ENCODE results near the gene PWWP2B.
"Not testable (repeated sequence)": the region's sequence is repeated elsewhere in the genome, so short reads cannot be mapped to it uniquely, and the experiment has no call there.

The PWWP2B gene

DNA sequence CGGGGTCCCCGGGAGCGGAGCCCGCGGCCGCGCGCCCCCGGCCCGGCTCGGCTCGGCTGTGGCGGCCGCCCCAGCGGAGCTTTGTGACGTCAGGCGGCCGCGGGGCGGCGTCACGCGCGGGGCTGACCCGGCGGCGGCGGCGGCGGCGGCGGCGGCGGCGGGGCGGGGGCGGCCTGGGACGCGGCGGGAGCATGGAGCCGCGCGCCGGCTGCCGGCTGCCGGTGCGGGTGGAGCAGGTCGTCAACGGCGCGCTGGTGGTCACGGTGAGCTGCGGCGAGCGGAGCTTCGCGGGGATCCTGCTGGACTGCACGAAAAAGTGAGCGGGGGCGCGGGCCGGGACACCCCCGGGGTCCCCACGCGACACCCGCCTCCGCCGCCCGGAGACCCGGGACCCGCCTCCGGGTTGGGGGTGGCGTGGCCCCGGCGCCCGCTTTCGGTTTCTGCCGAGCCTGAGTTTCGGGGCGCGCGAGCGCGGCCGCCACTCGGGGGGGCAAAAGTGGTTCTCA is at the start of gene PWWP2B:
Gene PWWP2B, plus strand, starts transcription at position 165 of the 506 bp plus-strand sequence. Its CDS starts 27 bp downstream, at position 192.
- in situ Hi-C loops (cut with HindIII; ENCODE audit: low pct_ligation_motif_present, low pct_unique_long_range_greater_than_20kb, low sequenced_read_pairs), result no loop called here

DNA sequence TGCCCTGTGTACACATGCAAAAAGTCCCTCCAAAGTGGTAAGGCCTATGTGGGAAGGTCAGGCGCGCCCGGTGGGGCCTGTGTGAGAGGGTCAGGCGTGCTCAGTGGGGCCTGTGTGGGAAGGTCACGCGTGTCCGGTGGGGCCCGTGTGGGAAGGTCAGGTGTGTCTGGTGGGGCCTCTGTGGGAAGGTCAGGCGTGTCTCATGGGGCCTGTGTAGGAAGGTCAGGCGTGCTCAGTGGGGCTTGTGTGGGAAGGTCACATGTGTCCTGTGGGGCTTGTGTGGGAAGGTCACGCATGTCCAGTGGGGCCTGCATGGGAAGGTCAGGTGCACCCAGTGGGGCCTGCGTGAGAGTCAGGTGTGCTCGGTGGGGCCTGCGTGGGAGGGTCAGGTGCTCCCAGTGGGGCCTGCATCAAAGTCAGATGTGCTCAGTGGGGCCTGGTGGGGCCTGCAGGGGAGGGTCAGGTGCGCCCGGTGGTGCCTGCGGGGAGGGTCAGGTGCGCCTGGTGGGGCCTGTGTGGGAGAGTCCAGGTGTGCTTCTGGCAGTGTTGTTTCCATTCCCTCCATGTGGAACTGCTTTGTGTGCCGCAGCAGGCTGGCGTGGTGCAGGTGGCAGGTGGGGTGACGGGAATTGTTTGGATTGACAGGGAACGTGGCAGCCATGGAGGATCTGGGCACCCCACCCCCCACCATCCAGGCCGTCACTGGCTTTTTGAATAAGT is 49.6 kb upstream of the PWWP2B start:
- no peak for DNase-seq
- in situ Hi-C loops (cut with HindIII; ENCODE audit: low pct_ligation_motif_present, low pct_unique_long_range_greater_than_20kb, low sequenced_read_pairs), result loop anchor here (10.0 kb wide), 1 partner anchor 113 kb away; no protein-coding TSS in a partner anchor

More for the DNA sequence above, at the start of gene PWWP2B:
- DNase-seq, result peak; percentile 55

DNA sequence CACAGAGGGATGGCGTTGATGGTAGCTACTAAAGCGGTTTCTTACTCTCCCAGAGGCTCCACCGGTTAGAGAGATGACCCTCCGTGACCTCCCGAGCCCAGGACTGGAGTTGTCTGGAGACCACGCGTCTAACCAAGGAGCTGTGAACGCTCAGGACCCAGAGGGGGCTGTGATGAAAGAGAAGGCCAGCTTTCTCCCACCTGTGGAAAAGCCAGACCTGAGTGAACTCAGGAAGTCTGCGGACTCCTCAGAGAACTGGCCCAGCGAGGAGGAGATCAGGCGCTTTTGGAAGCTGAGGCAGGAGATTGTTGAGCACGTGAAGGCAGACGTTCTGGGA is 49.1 kb upstream of the PWWP2B start:
- in situ Hi-C loops (cut with HindIII; ENCODE audit: low pct_ligation_motif_present, low pct_unique_long_range_greater_than_20kb, low sequenced_read_pairs), result loop anchor here (10.0 kb wide), 1 partner anchor 113 kb away; no protein-coding TSS in a partner anchor
- DNase-seq, result no peak

DNA sequence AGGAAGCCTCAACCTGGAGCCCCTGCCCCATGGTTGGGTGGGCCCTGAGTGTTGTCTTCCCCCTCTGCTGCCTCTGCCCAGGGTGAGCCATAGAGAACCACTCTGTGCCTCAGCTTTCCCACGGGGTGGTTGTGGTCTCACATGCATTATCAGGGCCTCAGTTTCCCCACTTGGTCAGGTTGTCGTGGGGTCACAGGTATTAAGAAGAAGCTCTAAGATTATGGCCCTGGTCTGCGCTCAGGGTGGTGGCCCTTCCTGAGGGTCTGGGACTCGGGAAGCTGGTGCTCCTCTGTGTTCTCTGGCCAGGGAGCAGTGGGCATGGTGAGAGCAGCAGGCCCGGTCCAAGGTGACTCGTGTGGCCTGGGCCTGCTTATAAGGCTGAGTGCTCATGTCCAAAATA is 47.2 kb upstream of the PWWP2B start:
- DNase-seq, result no peak
- in situ Hi-C loops (cut with HindIII; ENCODE audit: low pct_ligation_motif_present, low pct_unique_long_range_greater_than_20kb, low sequenced_read_pairs), result loop anchor here (10.0 kb wide), 1 partner anchor 115 kb away; no protein-coding TSS in a partner anchor

DNA sequence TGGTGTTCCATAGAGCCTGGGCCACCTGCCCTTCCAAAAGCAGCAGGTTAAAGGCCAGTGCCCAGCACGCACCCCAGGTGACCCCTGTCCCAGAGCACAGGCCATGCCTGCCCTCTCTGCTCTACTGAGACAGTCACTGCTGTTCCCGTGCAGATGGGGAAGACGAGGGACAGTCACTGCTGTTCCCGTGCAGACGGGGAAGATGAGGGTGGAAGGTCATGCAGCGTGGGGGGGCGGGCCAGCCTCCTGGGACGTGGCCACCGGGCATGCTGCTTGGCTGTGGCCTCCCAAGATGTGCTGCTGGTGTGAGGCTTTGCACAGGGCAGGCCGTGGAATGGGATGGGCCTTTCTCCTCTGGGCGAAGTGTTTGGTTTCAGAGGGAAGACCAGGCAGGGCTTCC is 46.6 kb upstream of the PWWP2B start:
- in situ Hi-C loops (cut with HindIII; ENCODE audit: low pct_ligation_motif_present, low pct_unique_long_range_greater_than_20kb, low sequenced_read_pairs), result no loop called here
- DNase-seq, result no peak

DNA sequence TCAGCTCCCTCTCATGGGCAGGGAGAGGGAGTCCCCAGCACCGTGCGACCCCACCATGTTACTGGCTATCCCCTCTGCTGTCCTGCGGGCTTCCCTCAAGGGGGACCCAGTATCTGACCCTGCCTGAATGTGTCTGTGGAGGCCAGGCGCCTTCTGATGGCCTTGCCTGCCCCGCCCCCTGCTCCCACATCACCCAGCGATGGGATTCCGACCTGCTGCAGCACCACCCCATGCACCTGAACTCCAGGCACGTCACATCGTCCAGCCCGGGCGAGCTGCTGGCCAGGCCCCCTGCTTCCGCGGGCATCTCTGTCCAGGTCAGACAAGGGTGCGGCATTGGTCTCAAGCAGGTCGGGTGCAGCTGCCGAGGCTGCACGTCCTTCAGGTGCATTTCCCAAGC is 46.1 kb upstream of the PWWP2B start:
- no peak for DNase-seq
- in situ Hi-C loops (cut with HindIII; ENCODE audit: low pct_ligation_motif_present, low pct_unique_long_range_greater_than_20kb, low sequenced_read_pairs), result no loop called here

DNA sequence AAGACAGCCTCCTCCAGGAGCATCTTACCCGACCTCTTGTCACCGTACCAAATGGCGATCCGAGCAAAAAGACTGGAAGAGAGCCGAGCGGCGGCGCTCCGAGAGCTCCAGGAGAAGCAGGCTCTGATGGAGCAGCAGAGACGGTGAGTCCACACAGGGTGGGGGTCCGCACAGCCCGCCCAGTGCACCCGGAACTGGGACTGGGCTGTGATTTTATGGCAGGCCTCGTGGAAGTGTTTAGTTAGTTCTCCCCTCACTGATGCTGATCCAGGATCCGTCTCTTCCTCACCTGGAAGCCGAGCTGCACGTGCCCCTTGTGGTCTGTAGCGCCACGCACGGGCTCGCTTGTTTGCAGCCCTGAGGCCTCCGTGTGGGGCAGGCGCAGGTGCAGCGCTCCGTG is 45.4 kb upstream of the PWWP2B start:
- DNase-seq, result no peak
- in situ Hi-C loops (cut with HindIII; ENCODE audit: low pct_ligation_motif_present, low pct_unique_long_range_greater_than_20kb, low sequenced_read_pairs), result no loop called here

DNA sequence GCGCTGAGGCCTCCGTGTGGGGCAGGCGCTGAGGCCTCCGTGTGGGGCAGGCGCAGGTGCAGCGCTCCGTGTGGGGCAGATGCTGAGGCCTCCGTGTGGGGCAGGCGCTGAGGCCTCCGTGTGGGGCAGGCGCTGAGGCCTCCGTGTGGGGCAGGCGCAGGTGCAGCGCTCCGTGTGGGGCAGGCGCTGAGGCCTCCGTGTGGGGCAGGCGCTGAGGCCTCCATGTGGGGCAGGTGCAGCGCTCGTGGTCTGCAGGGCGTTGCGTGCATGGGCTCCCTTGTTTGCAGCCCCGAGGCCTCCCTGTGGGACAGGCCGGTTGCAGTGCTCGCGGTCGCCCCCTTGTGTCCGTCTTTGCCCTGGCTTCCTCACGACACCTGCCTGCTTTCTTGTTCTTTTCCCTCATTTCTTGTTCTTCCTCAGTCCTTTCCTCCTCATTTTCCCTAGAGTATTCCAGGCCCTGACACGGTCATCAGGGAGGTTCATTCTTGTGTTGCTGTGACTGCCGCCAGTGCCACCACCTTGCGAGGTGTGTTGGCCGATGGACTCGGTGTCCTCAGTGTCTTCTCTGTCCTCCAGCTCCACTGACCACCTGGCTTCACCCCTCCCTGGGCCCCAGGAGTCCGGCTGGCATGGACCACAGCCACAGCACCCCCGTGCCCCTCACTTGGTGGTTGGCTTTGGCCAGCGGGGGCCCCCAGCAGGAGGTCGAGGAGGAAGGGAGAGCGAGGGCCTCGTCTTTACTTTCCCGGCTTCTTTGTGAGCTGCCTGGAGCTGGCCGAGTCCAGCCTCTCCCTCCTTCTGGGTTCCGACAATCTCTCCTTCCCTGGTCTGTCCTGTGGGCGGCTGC is 44.3 kb upstream of the PWWP2B start:
- in situ Hi-C loops (cut with HindIII; ENCODE audit: low pct_ligation_motif_present, low pct_unique_long_range_greater_than_20kb, low sequenced_read_pairs), result not testable (repeated sequence)
- peak; percentile 56 for DNase-seq

DNA sequence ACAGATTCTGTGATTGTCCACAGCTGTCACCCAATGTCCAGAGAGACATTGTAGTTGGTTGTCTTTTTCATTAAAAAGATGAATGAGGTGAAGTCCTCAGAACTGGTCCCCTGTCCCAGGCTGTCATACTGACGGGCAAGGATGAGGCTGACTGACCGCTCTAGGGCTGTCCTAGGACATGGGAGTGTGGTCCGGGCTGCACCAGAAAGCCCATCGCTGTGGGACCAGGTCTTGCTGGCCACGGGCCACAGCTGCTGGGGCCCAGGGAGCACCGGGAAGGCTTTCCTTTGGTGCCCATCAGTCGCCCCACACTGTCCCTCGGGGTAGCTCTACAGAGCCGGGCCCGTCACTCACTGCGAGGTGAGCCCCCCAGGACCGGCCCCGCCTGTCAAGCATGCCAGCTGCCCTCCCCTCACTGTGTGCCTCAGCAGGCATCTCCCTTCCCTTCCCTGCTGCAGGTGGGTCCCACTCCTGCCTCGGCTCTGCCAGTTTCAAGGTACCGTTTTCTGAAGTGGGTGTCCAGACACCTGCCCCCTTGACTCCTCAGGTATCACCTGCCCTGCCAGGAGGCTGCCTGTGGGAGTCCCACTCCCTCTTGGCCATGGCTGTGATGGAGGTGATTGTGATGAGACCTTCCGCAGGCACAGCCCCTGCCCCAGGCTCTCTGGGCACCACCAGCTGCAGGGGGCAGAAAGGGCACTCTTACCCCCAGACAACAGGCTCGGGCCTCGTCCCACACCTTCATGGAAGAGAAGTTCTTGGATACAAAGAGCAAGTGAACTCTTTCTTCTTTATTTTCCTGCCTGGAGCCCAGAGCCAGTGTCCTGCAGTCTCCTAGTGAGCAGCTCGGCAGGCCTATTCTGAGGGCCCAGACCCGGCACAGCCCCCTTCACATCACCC is 43.3 kb upstream of the PWWP2B start:
- in situ Hi-C loops (cut with HindIII; ENCODE audit: low pct_ligation_motif_present, low pct_unique_long_range_greater_than_20kb, low sequenced_read_pairs), result no loop called here
- DNase-seq, result no peak

DNA sequence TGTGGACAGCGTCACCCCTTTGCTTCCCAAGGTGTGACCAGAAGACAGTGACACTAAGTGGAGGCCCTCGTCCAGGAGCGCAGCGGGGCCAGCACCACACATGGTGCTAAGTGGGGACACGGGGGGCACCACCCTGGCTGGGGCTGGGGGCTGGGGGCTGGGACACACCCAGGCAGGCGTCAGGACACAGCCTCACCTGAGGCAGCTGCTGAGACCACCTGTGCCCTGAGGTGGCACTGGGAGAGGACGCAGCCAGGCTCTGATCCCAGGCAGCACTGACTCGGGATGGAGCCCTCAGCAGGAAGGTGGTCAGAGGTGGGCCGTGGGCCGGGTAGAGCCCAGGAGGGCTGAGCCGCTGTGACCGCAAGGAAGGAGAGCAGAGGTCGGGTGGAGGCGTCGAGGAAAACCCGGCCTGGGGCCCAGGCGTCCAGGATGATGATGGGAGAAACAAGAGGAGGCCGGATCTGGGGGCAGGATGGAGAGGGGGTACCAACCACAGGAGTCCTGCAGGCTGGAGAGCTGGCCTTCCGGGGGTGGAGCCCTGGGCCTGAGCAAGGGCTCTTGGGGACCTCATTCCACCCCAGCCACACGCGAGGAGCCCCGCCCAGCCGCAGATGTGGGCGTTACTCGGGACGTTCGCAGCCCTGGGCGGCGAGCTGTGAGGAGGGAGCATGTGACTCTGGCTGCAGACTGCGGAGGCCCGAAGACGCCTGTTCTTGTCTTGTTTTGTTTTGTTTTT is 42.5 kb upstream of the PWWP2B start:
- DNase-seq, result no peak
- in situ Hi-C loops (cut with HindIII; ENCODE audit: low pct_ligation_motif_present, low pct_unique_long_range_greater_than_20kb, low sequenced_read_pairs), result no loop called here

DNA sequence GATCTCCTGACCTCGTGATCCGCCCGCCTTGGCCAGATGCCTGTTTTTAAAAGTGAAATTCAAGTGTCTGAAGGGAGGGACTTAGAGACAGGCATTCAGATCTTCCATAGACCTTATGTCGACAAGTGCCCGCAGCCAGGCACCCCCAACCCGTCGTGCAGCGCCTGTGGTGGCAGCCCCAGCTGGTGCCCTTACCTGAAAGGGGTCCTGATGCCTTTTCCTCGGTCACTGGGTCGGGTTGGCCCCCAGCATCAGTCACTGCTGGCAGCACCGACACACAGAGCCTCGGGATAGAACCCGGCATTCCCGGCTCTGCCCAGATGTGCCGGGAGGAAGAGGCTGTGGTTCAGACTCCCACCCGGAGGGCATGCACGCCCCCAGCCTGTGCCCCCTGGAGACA is 41.7 kb upstream of the PWWP2B start:
- in situ Hi-C loops (cut with HindIII; ENCODE audit: low pct_ligation_motif_present, low pct_unique_long_range_greater_than_20kb, low sequenced_read_pairs), result no loop called here
- DNase-seq, result no peak

DNA sequence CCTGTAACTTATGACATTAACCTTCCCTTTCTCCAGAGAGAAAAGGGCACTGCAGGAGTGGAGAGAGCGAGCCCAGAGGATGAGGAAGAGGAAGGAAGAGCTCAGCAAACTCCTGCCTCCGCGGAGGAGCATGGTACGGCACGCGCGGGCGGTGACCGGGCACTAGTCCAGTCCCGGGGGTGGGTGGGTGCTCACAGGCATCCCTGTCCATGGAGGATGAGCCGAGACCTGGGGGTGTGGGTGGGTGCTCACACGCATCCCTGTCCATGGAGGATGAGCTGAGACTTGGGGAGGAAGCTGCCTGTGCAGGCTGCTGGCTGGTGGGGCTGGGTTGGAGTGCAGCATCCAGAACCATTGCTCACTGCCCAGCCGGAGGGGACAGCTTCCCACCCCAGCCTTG is 41.2 kb upstream of the PWWP2B start:
- DNase-seq, result no peak
- in situ Hi-C loops (cut with HindIII; ENCODE audit: low pct_ligation_motif_present, low pct_unique_long_range_greater_than_20kb, low sequenced_read_pairs), result no loop called here

DNA sequence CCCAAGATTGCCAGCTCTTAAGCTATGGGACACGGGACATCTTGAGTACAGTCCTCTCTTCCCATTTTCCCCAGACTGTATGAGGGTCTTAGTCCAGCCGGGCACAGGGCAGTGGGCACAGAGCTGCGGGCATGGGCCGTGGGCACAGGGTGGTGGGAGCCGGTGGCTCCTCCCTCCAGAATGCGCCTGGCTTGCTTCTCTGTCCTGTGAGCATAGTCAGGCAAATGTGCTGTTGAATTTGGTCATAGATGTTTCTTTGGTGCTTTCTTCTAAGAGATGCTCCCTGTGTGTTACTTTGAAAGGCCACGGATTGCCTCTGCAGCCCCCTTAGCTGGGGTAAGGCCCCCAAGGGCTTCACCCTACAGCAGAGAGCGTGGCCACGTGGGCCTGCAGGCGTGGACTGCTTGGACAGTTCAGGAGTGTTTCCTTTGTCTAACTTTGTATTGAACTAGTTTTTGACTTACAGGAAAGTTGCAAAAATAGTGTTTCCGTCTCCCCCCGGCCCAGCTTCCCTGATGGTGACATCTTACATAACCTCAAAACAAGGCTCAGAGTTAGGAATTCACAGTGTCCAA is 40.3 kb upstream of the PWWP2B start:
- no peak for DNase-seq
- in situ Hi-C loops (cut with HindIII; ENCODE audit: low pct_ligation_motif_present, low pct_unique_long_range_greater_than_20kb, low sequenced_read_pairs), result no loop called here

DNA sequence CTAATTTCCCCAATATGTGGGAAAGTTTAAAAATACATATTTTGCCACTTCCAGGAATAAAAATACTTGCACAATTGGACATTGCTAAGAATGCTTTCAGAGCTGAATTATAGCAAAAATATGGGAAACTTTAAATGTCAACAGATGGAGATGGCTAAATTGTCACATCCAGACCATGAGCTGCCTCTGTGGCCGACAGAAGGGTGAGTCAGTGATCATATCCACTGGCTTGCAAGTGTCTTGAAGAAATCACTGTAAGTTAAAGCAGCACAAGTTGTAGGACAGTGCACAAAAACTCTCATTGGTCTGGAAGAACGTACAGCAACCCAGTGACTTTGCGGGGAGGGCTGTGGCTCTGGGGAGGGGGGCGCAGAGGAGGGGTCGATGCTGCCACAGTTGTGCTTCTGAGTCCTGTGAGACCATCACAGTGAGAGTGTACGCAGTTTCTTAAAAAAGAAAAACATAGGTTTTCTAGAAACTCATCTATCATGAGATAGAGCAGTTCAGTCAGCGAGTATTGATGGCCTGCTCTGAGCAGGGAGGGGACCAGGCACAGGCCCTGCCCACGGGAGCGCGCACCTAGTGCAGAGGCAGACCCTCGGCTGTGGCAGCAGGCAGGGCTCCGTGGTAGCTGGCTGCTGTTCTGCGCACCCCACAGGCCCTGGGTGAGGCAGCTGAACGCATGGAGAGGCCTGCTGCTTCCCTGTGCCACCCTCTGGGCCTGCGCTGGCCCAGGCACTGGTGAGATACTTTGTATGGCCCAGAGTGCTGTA is 39.5 kb upstream of the PWWP2B start:
- in situ Hi-C loops (cut with HindIII; ENCODE audit: low pct_ligation_motif_present, low pct_unique_long_range_greater_than_20kb, low sequenced_read_pairs), result no loop called here
- DNase-seq, result no peak

DNA sequence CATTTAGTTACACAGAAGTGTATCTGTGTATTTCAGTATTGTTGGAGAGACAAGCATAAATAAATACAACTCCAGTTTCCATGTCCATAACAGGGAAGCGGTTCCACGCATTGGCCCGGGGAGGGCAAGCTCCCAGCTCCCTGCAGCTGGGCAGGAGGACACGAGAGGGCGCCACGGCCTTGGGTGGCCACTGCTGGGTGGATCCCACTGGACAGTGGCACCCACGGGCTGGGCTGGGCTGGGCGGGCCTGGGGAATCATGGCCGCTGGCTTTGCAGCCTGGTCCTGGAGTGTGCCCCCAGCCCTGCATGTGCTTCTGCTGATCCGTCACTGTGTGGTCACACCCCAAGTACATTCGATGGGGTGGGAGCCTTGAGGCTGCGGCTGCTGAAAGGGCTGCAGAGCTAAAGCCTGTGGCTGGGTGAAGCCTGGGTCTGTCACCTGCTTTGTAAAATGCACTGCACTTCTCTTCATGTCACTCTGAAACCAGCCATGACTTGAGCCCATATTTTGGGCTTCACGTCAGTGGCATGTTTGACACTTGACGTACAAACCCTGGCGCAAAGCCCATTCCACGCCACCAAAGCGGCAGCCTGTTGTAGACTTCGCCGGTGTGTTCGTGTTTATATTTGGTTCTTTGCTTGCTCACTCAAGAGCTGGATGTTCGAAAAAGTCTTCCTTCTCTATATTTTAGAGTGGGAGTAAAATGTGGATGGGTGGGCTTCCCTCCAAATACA is 37.5 kb upstream of the PWWP2B start:
- no peak for DNase-seq
- in situ Hi-C loops (cut with HindIII; ENCODE audit: low pct_ligation_motif_present, low pct_unique_long_range_greater_than_20kb, low sequenced_read_pairs), result no loop called here

DNA sequence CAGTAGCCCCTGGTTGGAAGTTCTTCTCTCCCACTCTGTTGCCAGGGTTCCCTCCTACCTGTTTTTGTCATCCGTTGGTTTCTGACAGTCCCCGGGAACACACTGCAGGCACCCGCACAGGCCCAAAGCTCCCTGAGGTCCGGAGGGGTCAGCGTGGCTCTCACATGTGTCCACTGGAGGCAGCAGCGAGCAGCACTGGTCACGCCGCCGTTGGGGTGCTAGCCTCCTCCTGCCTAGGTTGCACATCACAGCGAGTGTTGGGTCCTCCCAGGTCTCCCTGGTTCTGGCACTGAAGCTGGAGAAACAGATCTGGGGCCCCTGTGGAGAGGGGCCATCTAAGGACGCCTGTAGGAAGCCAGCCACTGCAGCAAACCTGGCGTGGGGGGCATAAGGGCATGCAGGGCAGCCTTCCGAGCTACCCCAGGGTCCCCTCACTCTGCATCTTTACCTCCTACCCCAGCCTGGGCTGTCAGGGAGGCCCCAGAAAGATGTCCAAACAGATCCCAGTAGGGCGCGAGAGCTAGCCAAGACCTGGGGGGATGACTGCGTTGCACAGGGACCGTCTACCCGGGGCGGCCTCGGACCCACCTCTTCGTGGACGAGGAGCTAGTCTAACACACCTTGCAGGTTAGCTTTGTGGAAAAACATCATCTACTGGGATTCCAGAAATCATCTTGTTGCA is 36.1 kb upstream of the PWWP2B start:
- in situ Hi-C loops (cut with HindIII; ENCODE audit: low pct_ligation_motif_present, low pct_unique_long_range_greater_than_20kb, low sequenced_read_pairs), result no loop called here
- peak; percentile 18 for DNase-seq
